Lung (tissue), 12 donors: ENCODE data around the gene FRZB. TPM values are rescaled to one million over a fixed set of nuclear protein-coding genes. Genes with fewer than 3 reads are reported as not detected.

Experiments
- ATAC-seq: fragments of 200-7000 bp; cut with Tn5 transposase; one replicate; pipeline ENCODE4 v1.9.1; 2020; ENCODE audit warnings: moderate number of reproducible peaks; ENCODE audit not compliant: insufficient read depth, low FRiP score
- DNase-seq, 3 donors: peaks; one replicate each; pipeline ENCODE4 v3.0.0-alpha.2; 2013 to 2017
- H3K27ac ChIP-seq, 2 donors: one replicate each; pipeline ENCODE4 v1.5.1; 2013; ENCODE audit warnings: mild to moderate bottlenecking in 2 of 2, moderate library complexity in 2 of 2, control low read depth in 1 of 2, inconsistent platforms in 1 of 2, low read depth in 1 of 2, low read length in 1 of 2
- H3K27me3 ChIP-seq, 3 donors: one replicate each; pipeline ENCODE4 v1.5.1; 2013; ENCODE audit warnings: low read length in 2 of 3; ENCODE audit not compliant: control insufficient read depth in 3 of 3, insufficient read depth in 3 of 3
- H3K36me3 ChIP-seq, 4 donors: one replicate each; pipeline ENCODE4 v1.5.1; 2013; ENCODE audit warnings: low read length in 4 of 4, mild to moderate bottlenecking in 1 of 4, moderate library complexity in 1 of 4; ENCODE audit not compliant: control insufficient read depth in 4 of 4, insufficient read depth in 4 of 4
- H3K4me1 ChIP-seq, 5 donors: one replicate each; pipeline ENCODE4 v1.5.1; 2013; ENCODE audit warnings: low read length in 5 of 5, mild to moderate bottlenecking in 2 of 5, moderate library complexity in 1 of 5; ENCODE audit not compliant: control insufficient read depth in 5 of 5, insufficient read depth in 5 of 5
- H3K4me3 ChIP-seq: one replicate; pipeline ENCODE4 v1.5.1; 2013; ENCODE audit warnings: mild to moderate bottlenecking, control low read depth, moderate library complexity
- H3K9ac ChIP-seq, 2 donors: one replicate each; pipeline ENCODE4 v1.5.1; 2013; ENCODE audit warnings: low read length in 2 of 2, control low read depth in 1 of 2; ENCODE audit not compliant: insufficient read depth in 1 of 2
- H3K9me3 ChIP-seq, 4 donors: one replicate each; pipeline ENCODE4 v1.5.1; 2013; ENCODE audit warnings: low read length in 3 of 4, mild to moderate bottlenecking in 1 of 4, moderate library complexity in 1 of 4; ENCODE audit not compliant: control insufficient read depth in 4 of 4, insufficient read depth in 3 of 4
- WGBS, 2 donors: extraction: QIAGEN DNeasy Blood & Tissue Kit; methylation state at CpG; one replicate each; pipeline ENCODE4 v1.1.7; 2013; 5-methylcytosine and 5-hydroxymethylcytosine counted together
- polyA plus RNA-seq, 2 donors: library from polyadenylated mRNA; stranded (reverse); fragments of 200-250 nt; gene quantifications; one replicate each; pipeline ENCODE4 v1.2.1, GENCODE V29; 2013
- total RNA-seq, 2 donors: library from RNA; depleted of rRNA in 1 of 2; stranded (reverse); fragments of >200 nt in 1 of 2; gene quantifications; one replicate each; pipeline ENCODE4 v1.2.1, GENCODE V29; 2014 to 2021
- TF ChIP-seq, protein P1 (sequence below): IDR thresholded peaks from 2 replicates; pipeline ENCODE4 v1.5.1; 2012; ENCODE audit warnings: mild to moderate bottlenecking; ENCODE audit errors: control extremely low read depth, extremely low read depth
- donor health status: control.
- donor health status: control.
- donor health status: Bipolar disorder and iron deficiency.
- donor health status: healthy.
- donor health status: DM: yes; HTN: yes; CAD: no.

Gene FRZB
- total and polyA plus RNA-seq, 4 donors = 0.19 to 7.4 (median 1.6) TPM

DNA sequence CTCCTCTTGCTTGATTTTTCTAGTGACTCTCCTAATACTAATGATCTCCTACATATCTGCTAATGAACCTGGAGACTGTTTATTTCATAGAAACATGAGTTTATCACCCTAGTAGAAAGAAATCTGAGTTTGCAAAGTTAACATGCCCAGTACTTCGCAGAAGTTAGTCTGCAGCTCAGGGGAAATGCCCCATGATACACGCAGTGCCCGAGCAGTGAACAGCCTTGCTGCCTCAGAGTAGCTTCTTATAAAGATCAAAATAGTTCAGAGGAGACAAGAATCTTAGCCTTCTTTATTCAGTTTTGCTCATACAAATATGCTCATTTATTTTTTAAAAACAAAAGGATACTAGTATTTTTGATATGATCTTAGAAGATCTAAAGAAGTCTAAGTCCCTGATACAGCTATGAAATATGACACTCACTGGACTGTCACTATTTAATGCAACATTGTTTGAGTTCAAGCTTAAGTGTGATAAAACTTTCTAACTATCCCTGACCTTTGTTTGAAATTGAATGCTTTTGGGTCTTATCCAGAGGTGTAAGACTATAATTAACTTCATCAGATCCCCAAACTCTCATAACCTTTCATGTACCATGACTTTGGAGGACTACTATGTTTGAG lies 20.5 kb downstream of the FRZB start:
- Histone ChIP-seq H3K27ac (no peak overlapping the region), H3K36me3 (no peaks in the 10 kb centered on the region), H3K27me3 (no peaks in the 10 kb centered on the region), H3K9me3 (no peaks in the 10 kb centered on the region), H3K4me3 (no peak overlapping the region), H3K9ac (no peak overlapping the region), H3K4me1 (peaks cover 0 to 3% (median 0%) of the 10 kb centered on the region in 5 donors)
- 71 to 87% methylated on average over 3 of the region's 3 CpGs for WGBS, 2 donors
- DNase-seq (no peak), ATAC-seq (no peak)
- TF ChIP-seq, protein P1, sequence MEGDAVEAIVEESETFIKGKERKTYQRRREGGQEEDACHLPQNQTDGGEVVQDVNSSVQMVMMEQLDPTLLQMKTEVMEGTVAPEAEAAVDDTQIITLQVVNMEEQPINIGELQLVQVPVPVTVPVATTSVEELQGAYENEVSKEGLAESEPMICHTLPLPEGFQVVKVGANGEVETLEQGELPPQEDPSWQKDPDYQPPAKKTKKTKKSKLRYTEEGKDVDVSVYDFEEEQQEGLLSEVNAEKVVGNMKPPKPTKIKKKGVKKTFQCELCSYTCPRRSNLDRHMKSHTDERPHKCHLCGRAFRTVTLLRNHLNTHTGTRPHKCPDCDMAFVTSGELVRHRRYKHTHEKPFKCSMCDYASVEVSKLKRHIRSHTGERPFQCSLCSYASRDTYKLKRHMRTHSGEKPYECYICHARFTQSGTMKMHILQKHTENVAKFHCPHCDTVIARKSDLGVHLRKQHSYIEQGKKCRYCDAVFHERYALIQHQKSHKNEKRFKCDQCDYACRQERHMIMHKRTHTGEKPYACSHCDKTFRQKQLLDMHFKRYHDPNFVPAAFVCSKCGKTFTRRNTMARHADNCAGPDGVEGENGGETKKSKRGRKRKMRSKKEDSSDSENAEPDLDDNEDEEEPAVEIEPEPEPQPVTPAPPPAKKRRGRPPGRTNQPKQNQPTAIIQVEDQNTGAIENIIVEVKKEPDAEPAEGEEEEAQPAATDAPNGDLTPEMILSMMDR = no peak

DNA sequence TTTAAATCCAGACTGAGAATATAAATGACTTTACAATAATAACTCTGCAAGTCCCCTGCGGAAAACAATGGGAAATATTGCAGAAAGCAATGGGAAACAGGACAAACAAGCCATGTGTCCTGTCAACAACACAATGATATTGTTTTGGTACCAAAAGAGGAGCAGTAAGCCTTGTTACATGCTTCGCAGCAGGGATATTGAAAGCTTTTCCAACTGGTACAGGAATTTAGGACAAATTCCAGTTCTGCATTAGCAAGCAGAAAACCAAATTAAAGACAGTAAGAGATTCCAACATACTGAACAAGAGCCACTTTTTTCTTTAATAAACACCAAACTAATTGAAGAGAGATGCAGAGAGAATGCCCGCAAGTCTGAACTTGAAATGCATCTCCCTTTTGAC lies 30.0 kb downstream of the FRZB start:
- Histone ChIP-seq H3K4me3 (no peak overlapping the region), H3K9me3 (no peaks in the 10 kb centered on the region), H3K36me3 (no peaks in the 10 kb centered on the region), H3K27me3 (no peaks in the 10 kb centered on the region), H3K27ac (no peak overlapping the region), H3K4me1 (peaks cover 0 to 4% (median 0%) of the 10 kb centered on the region in 5 donors), H3K9ac (no peak overlapping the region)
- WGBS, 2 donors = 79 to 82% methylated on average over 3 of the region's 3 CpGs
- no peak for DNase-seq
- no peak for ATAC-seq
- TF ChIP-seq, protein P1 = no peak

- peaks cover 0 to 4% (median 0%) of the 10 kb centered on the region in 5 donors for H3K4me1 ChIP-seq
- TF ChIP-seq, protein P1 = no peak
- H3K4me3 ChIP-seq = no peak overlapping the region
- no peak for DNase-seq
- H3K36me3 ChIP-seq = no peaks in the 10 kb centered on the region
- WGBS, 2 donors = 62 to 74% methylated on average over 1 of the region's 1 CpG
- H3K27ac ChIP-seq = no peak overlapping the region
- no peak for ATAC-seq
- H3K9me3 ChIP-seq = no peaks in the 10 kb centered on the region
- no peaks in the 10 kb centered on the region for H3K27me3 ChIP-seq
- H3K9ac ChIP-seq = no peak overlapping the region
These were observed 32.1 kb downstream of the FRZB start for GRCh38 chr2:182834293-182834692.
